Astrocyte (in vitro differentiated cells and primary cell): ENCODE data around the gene DNAJC16. TPM values are rescaled to one million over a fixed set of nuclear protein-coding genes. Genes with fewer than 3 reads are reported as not detected.

ENCODE experiments used
- DNase-seq: peaks from one replicate; pipeline ENCODE4 v3.0.0-alpha.2; 2010; ENCODE audit warnings: low read depth
- FAIRE-seq: peaks from 2 replicates; lab custom pipeline; 2011; peaks lifted over from hg19 to GRCh38; lab: Jason Lieb, UNC
- H2AFZ ChIP-seq: 2 replicates; pipeline ENCODE4 v1.6.0; 2012; ENCODE audit warnings: low read depth, low read length, inconsistent platforms
- H3K27ac ChIP-seq: 2 replicates; pipeline ENCODE4 v1.5.1; 2011; ENCODE audit warnings: low read depth, low read length, inconsistent platforms
- H3K27me3 ChIP-seq: 2 replicates; pipeline ENCODE4 v1.6.0; 2011; ENCODE audit warnings: low read length, inconsistent platforms; ENCODE audit not compliant: insufficient read depth
- H3K36me3 ChIP-seq: 2 replicates; pipeline ENCODE4 v1.5.1; 2011; ENCODE audit warnings: low read length, inconsistent platforms; ENCODE audit not compliant: insufficient read depth
- H3K4me1 ChIP-seq: 2 replicates; pipeline ENCODE4 v1.5.1; 2011; ENCODE audit warnings: low read length, inconsistent platforms; ENCODE audit not compliant: insufficient read depth
- H3K4me2 ChIP-seq: 2 replicates; pipeline ENCODE4 v1.6.0; 2012; ENCODE audit warnings: low read length, inconsistent platforms
- H3K4me3 ChIP-seq: 2 replicates; pipeline ENCODE4 v1.5.1; 2011; ENCODE audit warnings: low read depth, mild to moderate bottlenecking, low read length, inconsistent platforms; ENCODE audit not compliant: insufficient read depth
- H3K79me2 ChIP-seq: 2 replicates; pipeline ENCODE4 v1.6.0; 2012; ENCODE audit warnings: mild to moderate bottlenecking, low read length, inconsistent platforms; ENCODE audit not compliant: insufficient read depth
- H3K9ac ChIP-seq: 2 replicates; pipeline ENCODE4 v1.6.0; 2012; ENCODE audit warnings: mild to moderate bottlenecking, low read length, inconsistent platforms
- H3K9me3 ChIP-seq: 2 replicates; pipeline ENCODE4 v1.5.1; 2012; ENCODE audit warnings: low read depth, mild to moderate bottlenecking, low read length, inconsistent platforms; ENCODE audit not compliant: insufficient read depth
- H4K20me1 ChIP-seq: 2 replicates; pipeline ENCODE4 v1.6.0; 2012; ENCODE audit warnings: low read length, inconsistent platforms; ENCODE audit not compliant: insufficient read depth
- H3K27ac Mint-ChIP-seq: one replicate; pipeline ENCODE4 v1.8.0; 2021; ENCODE audit warnings: mild to moderate bottlenecking, mixed read lengths; ENCODE audit not compliant: unreplicated experiment
- H3K27me3 Mint-ChIP-seq: one replicate; pipeline ENCODE4 v1.8.0; 2021; ENCODE audit warnings: low read depth, mixed read lengths; ENCODE audit not compliant: unreplicated experiment
- H3K36me3 Mint-ChIP-seq: one replicate; pipeline ENCODE4 v1.8.0; 2021; ENCODE audit warnings: low read depth, mixed read lengths; ENCODE audit not compliant: unreplicated experiment
- H3K4me1 Mint-ChIP-seq: one replicate; pipeline ENCODE4 v1.8.0; 2021; ENCODE audit warnings: low read depth, mixed read lengths; ENCODE audit not compliant: unreplicated experiment
- H3K4me3 Mint-ChIP-seq: one replicate; pipeline ENCODE4 v1.8.0; 2021; ENCODE audit warnings: mild to moderate bottlenecking, moderate library complexity, mixed read lengths; ENCODE audit not compliant: unreplicated experiment
- H3K9me3 Mint-ChIP-seq: one replicate; pipeline ENCODE4 v1.8.0; 2021; ENCODE audit warnings: mild to moderate bottlenecking, mixed read lengths; ENCODE audit not compliant: unreplicated experiment
- EZH2 ChIP-seq: IDR thresholded peaks from 2 replicates; pipeline ENCODE4 v1.6.1; 2012; ENCODE audit warnings: mild to moderate bottlenecking, low read length, inconsistent platforms; ENCODE audit not compliant: insufficient read depth
- total RNA-seq: library from RNA; stranded (reverse); gene quantifications from 2 replicates; pipeline ENCODE4 v1.2.1, GENCODE V29; 2021
- TF ChIP-seq, protein P1 (sequence below): IDR thresholded peaks from 2 replicates; pipeline ENCODE4 v1.5.1; 2011; ENCODE audit warnings: low read depth, mild to moderate bottlenecking, inconsistent platforms, low read length, moderate library complexity; ENCODE audit not compliant: insufficient read depth

Gene DNAJC16
- total RNA-seq, 1 donor from 2014 or later: 19.6 TPM

DNA sequence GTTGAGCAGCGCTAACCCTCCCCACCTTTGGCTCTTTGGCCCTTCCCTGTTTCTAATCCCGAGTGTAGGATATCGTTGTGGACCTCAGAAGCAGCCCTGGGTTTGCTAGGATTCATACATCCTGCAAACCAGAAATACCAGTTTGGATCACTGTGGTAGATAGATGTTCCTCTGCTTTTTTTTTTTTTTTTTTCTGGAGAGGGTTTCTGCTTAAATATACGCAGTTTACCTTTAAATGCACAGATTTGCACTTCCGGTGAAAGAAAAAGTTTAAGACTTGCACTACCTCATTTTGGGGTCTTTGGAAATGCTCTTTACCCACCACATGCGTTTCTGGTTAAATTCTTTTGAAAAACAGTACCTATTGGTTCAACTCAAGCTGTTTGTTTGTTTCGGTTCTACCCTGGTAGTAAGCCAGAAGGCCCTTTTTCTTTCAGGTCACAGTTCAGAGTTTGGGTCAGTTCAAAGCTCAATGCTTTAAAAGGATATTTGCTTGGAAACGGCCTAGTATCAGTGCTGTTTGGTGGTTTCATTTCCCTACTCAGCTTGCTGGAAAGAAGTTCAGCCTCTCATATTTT lies 91.5 kb downstream of the DNAJC16 start:
- TF ChIP-seq, protein P1, sequence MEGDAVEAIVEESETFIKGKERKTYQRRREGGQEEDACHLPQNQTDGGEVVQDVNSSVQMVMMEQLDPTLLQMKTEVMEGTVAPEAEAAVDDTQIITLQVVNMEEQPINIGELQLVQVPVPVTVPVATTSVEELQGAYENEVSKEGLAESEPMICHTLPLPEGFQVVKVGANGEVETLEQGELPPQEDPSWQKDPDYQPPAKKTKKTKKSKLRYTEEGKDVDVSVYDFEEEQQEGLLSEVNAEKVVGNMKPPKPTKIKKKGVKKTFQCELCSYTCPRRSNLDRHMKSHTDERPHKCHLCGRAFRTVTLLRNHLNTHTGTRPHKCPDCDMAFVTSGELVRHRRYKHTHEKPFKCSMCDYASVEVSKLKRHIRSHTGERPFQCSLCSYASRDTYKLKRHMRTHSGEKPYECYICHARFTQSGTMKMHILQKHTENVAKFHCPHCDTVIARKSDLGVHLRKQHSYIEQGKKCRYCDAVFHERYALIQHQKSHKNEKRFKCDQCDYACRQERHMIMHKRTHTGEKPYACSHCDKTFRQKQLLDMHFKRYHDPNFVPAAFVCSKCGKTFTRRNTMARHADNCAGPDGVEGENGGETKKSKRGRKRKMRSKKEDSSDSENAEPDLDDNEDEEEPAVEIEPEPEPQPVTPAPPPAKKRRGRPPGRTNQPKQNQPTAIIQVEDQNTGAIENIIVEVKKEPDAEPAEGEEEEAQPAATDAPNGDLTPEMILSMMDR: no peak
- TF ChIP-seq EZH2: no peak
- Histone ChIP-seq H3K9me3 (no peaks in the 10 kb centered on the region), H2AFZ (peak overlapping the region; percentile 89), H4K20me1 (peaks cover 27% of the 10 kb centered on the region), H3K27me3 (no peaks in the 10 kb centered on the region), H3K79me2 (peaks cover 58% of the 10 kb centered on the region), H3K9ac (peak overlapping the region; percentile 98), H3K4me2 (peak overlapping the region; percentile 98), H3K27ac (peak overlapping the region; percentile 93), H3K4me3 (peak overlapping the region; percentile 99), H3K36me3 (no peaks in the 10 kb centered on the region), H3K4me1 (peaks cover 25% of the 10 kb centered on the region)
- Mint-ChIP-seq H3K27ac (peak overlapping the region; percentile 88), H3K4me1 (peaks cover 17% of the 10 kb centered on the region), H3K9me3 (no peaks in the 10 kb centered on the region), H3K36me3 (no peaks in the 10 kb centered on the region), H3K4me3 (peak overlapping the region; percentile 94), H3K27me3 (no peaks in the 10 kb centered on the region)
- FAIRE-seq (no peak), DNase-seq (no peak)

DNA sequence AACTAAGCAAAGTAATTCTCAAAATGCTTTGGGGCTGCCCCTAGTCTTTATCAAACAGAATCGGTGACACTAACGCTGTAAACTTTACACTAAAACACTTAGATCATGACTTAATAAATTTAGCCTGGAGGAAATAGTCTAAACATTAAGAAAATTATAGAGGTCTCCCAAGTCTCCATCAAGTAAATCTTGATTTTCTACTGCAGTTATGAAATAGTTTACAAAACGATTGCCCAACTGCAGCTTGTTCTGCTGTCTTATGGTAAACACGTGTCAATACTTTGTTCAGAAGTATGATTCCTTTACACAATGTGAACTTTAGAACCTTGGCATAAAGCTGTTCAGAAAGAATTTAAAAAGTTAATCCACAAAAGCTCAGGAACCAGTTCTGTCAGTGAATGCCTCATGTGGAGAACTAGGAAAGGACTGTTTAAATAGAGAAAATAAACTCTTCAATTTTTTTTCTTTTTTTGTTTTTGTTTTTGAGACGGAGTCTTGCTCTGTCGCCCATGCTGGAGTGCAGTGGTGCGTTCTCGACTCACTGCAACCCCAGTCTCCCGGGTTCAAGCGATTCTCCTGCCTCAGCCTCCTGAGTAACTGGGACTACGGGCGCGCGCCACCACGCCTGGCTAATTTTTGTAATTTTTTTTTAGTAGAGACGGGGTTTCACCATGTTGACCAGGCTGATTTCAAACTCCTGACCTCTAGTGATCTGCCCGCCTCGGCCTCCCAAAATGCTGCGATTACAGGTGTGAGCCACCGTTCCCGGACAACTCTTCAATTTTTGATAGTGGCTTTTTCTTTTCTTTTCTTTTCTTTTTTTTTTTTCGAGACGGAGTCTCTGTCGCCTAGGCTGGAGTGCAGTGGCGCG lies 92.2 kb downstream of the DNAJC16 start:
- Histone ChIP-seq H3K36me3 (no peaks in the 10 kb centered on the region), H3K79me2 (peaks cover 65% of the 10 kb centered on the region), H3K27ac (peak overlapping the region; percentile 93), H2AFZ (no peak overlapping the region), H4K20me1 (peaks cover 27% of the 10 kb centered on the region), H3K9ac (peak overlapping the region; percentile 98), H3K9me3 (no peaks in the 10 kb centered on the region), H3K4me3 (peak overlapping the region; percentile 99), H3K4me1 (peaks cover 25% of the 10 kb centered on the region), H3K4me2 (peak overlapping the region; percentile 98), H3K27me3 (no peaks in the 10 kb centered on the region)
- no peak for FAIRE-seq
- Mint-ChIP-seq H3K4me3 (peak overlapping the region; percentile 94), H3K27me3 (no peaks in the 10 kb centered on the region), H3K36me3 (no peaks in the 10 kb centered on the region), H3K9me3 (no peaks in the 10 kb centered on the region), H3K4me1 (peaks cover 17% of the 10 kb centered on the region), H3K27ac (peak overlapping the region; percentile 88)
- TF ChIP-seq, protein P1: no peak
- no peak for TF ChIP-seq EZH2
- DNase-seq: no peak
